Muscle layer of colon (tissue), 2 donors: Measurements from ENCODE around the gene PPP1R26.

Experiments used
- H3K27ac ChIP-seq: one replicate; pipeline ENCODE4 v1.7.0; 2013; ENCODE audit warnings: low read depth, mild to moderate bottlenecking, low read length, moderate library complexity
- H3K27me3 ChIP-seq, 2 donors: one replicate each; pipeline ENCODE4 v1.7.0; 2013; ENCODE audit warnings: low read length in 2 of 2, mild to moderate bottlenecking in 2 of 2; ENCODE audit not compliant: insufficient read depth in 2 of 2, control insufficient read depth in 1 of 2
- H3K36me3 ChIP-seq: one replicate; pipeline ENCODE4 v1.7.0; 2013; ENCODE audit warnings: mild to moderate bottlenecking, low read length; ENCODE audit not compliant: insufficient read depth
- H3K4me1 ChIP-seq: one replicate; pipeline ENCODE4 v1.7.0; 2013; ENCODE audit warnings: mild to moderate bottlenecking, low read length; ENCODE audit not compliant: insufficient read depth
- H3K4me3 ChIP-seq, 2 donors: one replicate each; pipeline ENCODE4 v1.7.0; 2013; ENCODE audit warnings: low read length in 2 of 2, low read depth in 1 of 2, mild to moderate bottlenecking in 1 of 2, moderate library complexity in 1 of 2
- H3K9ac ChIP-seq: one replicate; pipeline ENCODE4 v1.7.0; 2013; ENCODE audit warnings: low read length
- H3K9me3 ChIP-seq: one replicate; pipeline ENCODE4 v1.7.0; 2013; ENCODE audit warnings: mild to moderate bottlenecking, low read length
- donor health status: abdominal sarcoma.
- donor health status: Adenocarcinoma of cecum.

PPP1R26 gene

DNA sequence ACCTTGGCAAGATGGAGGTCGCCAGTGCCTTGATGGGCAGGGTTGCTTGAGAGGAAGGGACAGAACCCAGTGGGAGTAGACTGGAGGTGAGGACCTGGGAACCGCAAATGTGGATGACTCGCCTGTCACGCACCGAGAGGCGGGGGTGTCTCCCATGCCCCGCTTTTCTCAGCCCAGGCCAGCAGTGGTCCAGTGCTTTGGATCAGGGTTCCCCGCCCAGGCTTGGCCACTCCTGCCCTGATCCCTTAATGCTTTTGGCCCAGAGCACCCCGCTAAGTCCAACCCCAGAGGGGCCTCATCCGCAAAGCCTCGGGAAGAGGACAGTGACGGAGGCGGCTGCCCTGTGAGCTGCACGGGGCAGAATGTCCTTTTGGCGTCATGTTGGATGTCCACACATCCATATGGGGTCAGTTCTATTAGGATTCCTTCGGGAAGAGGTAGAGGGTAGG lies 23.3 kb downstream of the PPP1R26 start:
- Histone ChIP-seq H3K36me3 (peaks cover 37% of the 10 kb centered on the region), H3K9ac (no peak overlapping the region), H3K4me1 (peaks cover 14% of the 10 kb centered on the region), H3K4me3 (no peak overlapping the region), H3K27me3 (no peaks in the 10 kb centered on the region), H3K27ac (no peak overlapping the region), H3K9me3 (no peaks in the 10 kb centered on the region)

- no peak overlapping the region for H3K9ac ChIP-seq
- H3K4me1 ChIP-seq = peaks cover 14% of the 10 kb centered on the region
- no peaks in the 10 kb centered on the region for H3K9me3 ChIP-seq
- H3K27ac ChIP-seq = no peak overlapping the region
- H3K27me3 ChIP-seq = no peaks in the 10 kb centered on the region
- no peak overlapping the region for H3K4me3 ChIP-seq
- peaks cover 37% of the 10 kb centered on the region for H3K36me3 ChIP-seq
These were observed 24.0 kb downstream of the PPP1R26 start for GRCh38 chr9:135503371-135504261.

DNA sequence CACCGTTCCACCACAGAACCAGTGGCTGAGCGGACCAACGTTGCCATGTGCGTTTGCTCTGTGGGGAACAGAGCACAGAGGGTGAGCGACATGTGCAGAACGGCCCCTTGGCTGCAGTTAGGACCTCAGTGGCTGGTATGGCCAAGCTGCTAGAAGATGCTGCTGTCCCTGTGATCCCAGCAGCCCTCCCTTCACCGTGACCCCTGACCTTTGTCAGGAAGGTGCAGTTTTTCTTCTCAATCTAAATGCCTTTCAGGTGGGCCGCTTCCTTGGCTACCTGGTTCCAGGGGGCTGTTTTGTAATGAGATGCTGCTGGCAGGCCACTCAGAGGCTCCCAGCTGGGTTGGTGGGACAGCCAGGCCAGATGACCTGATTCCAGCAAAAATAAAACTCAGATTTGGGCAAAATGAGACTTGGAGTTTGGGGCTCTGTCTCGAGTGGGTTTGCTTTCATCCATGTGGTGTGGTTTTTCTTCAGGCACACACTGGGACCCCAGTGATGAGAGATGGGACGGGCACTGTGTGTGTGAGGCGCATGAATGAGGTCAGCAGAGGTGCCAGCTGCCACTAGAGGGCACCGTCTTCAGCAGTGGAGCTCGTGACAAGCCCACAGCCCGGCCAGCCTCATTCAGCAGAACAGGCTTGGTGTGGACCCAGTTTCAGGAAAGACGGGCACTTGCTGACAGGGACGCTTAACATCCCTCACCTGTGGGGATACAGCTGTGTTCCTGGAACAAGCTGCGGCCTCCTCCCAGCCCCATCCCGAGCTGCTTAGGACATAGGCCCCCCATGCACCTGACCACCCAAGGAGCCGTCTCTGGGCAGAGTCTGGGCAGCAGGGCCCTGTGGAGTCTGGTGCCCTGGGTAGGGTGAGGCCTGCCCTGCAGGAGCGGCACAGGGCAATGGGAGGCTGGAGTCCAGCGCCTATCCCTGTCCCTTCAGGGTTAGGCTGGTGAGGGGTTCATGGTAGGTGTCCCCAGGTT lies 25.0 kb downstream of the PPP1R26 start:
- Histone ChIP-seq H3K4me3 (no peak overlapping the region), H3K4me1 (peaks cover 14% of the 10 kb centered on the region), H3K27me3 (no peaks in the 10 kb centered on the region), H3K27ac (no peak overlapping the region), H3K36me3 (peaks cover 37% of the 10 kb centered on the region), H3K9me3 (no peaks in the 10 kb centered on the region), H3K9ac (no peak overlapping the region)

GRCh38 chr9:135505406-135506187 lies 26.0 kb downstream of the PPP1R26 start:
- no peak overlapping the region for H3K27ac ChIP-seq
- H3K9ac ChIP-seq = no peak overlapping the region
- peaks cover 14% of the 10 kb centered on the region for H3K4me1 ChIP-seq
- H3K4me3 ChIP-seq = no peak overlapping the region
- peaks cover 37% of the 10 kb centered on the region for H3K36me3 ChIP-seq
- H3K27me3 ChIP-seq = no peaks in the 10 kb centered on the region
- no peaks in the 10 kb centered on the region for H3K9me3 ChIP-seq

GRCh38 chr9:135506327-135507103 lies 26.9 kb downstream of the PPP1R26 start:
- H3K9ac ChIP-seq = no peak overlapping the region
- H3K4me3 ChIP-seq = no peak overlapping the region
- H3K27me3 ChIP-seq = no peaks in the 10 kb centered on the region
- peaks cover 37% of the 10 kb centered on the region for H3K36me3 ChIP-seq
- no peaks in the 10 kb centered on the region for H3K9me3 ChIP-seq
- peaks cover 12% of the 10 kb centered on the region for H3K4me1 ChIP-seq
- no peak overlapping the region for H3K27ac ChIP-seq

GRCh38 chr9:135507104-135508035 lies 27.8 kb downstream of the PPP1R26 start:
- Histone ChIP-seq H3K4me1 (peaks cover 3% of the 10 kb centered on the region), H3K9ac (no peak overlapping the region), H3K9me3 (no peaks in the 10 kb centered on the region), H3K36me3 (peaks cover 30% of the 10 kb centered on the region), H3K27ac (no peak overlapping the region), H3K27me3 (no peaks in the 10 kb centered on the region), H3K4me3 (no peak overlapping the region)

DNA sequence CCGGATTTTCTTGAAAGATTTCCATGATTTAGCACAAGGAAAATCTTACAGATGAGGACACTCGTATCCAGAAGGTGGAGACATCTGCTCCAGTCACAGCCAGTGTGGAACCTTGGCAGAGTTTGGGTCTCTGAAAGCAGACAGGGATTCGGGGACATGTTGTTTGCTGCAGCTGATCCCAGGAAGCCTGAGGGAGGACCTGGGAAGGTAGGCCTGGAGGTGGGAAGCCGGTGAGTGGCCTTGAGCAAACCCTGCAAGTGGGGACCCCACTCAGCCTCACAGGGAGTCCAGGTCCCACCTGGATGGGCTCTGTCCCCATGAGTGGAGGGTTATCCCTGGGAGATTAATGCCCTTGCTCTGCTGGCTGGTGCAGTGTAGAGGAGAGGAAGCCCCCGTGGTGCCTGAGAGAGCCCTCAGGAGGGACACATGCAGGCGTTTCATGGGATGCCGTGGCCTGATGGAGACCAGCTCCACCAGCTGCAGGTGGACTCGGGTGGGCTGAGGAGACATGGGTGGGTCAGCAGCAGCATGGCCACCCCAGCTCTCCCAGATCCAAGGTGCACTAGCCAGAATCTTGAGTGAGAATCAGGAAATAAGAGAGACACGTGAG lies 28.7 kb downstream of the PPP1R26 start:
- Histone ChIP-seq H3K4me1 (no peaks in the 10 kb centered on the region), H3K27me3 (no peaks in the 10 kb centered on the region), H3K4me3 (no peak overlapping the region), H3K36me3 (peaks cover 20% of the 10 kb centered on the region), H3K27ac (no peak overlapping the region), H3K9me3 (no peaks in the 10 kb centered on the region), H3K9ac (no peak overlapping the region)

DNA sequence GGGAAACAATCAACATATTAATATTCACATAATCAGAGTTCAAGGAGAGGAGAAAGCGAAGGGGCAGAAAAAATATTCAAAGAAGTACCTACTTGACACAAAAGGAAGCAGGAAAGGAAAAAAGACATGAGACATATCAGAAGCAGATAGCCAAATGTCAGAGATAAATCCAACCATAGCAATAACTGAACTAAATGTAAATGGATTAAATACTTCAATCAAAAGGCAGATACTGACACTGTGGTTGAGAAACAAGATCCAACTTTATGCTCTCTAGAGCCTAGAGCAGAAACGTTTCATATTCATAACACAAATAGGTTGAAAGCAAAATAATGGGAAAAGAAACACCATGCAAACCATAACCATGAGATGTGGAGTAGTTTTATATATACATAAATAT lies 29.9 kb downstream of the PPP1R26 start:
- Histone ChIP-seq H3K9ac (no peak overlapping the region), H3K27me3 (no peaks in the 10 kb centered on the region), H3K4me1 (no peaks in the 10 kb centered on the region), H3K36me3 (peaks cover 9% of the 10 kb centered on the region), H3K27ac (no peak overlapping the region), H3K4me3 (no peak overlapping the region), H3K9me3 (no peaks in the 10 kb centered on the region)

GRCh38 chr9:135512241-135512603 lies 32.6 kb downstream of the PPP1R26 start:
- H3K4me3 ChIP-seq = no peak overlapping the region
- H3K9ac ChIP-seq = no peak overlapping the region
- H3K36me3 ChIP-seq = no peaks in the 10 kb centered on the region
- no peaks in the 10 kb centered on the region for H3K27me3 ChIP-seq
- H3K4me1 ChIP-seq = no peaks in the 10 kb centered on the region
- no peak overlapping the region for H3K27ac ChIP-seq
- no peaks in the 10 kb centered on the region for H3K9me3 ChIP-seq
